ENCODE results near the gene CRYGN.

The CRYGN gene

DNA sequence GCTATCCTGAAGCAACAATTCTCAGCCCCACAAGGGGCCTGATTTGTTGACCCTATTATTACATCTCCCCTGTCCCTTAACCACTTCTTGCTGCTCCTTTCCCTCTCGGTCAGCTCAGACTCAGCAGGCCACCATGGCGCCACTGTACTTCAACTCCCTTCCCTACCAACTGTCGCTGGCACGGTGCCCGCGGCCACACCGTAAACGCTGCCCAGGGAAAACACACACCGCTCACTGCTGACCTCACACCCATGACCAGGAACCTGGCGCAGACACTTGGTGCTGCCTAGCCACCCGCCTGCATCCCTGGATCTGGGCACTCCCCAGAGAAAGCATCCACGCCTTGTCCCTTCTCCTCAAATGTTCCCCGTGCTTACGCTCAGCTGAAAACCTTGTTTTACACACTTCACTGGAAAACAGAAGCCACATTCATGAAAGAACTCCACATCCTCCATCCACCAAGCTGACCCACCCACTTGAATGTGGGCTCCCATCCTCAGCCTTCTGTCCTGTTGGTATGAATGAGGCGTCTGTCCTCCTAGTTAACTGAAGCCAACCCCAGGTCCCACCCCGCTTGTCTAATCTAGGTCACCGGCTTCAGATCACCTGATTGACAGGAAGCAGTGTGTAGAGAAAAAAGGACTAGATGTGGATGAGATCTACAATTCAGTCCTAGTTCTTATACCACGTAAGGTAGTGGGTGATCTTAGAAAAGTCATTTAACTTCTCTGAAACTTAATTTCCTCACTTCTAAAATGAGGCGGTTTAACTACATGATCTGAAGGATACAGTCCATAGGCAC is 28.5 kb upstream of the CRYGN start:
- H3K27ac Mint-ChIP-seq: no peak overlapping the region
- H3K36me3 Mint-ChIP-seq: peaks cover 84% of the 10 kb centered on the region
- H3K4me3 Mint-ChIP-seq: no peak overlapping the region
- peaks cover 7% of the 10 kb centered on the region for H3K9me3 Mint-ChIP-seq
- H3K4me1 Mint-ChIP-seq: peaks cover 38% of the 10 kb centered on the region
- ATAC-seq: no peak
- H3K27me3 Mint-ChIP-seq: no peaks in the 10 kb centered on the region

DNA sequence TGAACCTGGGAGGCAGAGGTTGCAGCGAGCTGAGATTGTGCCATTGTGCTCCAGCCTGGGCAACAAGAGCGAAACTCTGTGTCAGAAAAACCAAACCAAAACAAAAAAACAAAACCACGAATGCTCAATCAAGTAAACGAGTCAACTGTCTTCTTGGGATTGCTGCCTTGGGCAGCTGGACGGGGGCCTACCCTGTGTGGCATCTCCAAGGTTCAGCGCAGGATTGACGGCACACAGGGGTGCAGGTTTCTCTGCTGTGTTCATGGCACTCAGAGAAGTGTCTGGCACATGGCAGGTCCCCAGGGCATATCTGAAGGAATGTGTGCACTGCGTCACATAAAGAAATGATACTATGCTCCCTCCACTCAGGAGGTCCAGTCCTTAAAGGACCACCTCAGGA is 25.2 kb upstream of the CRYGN start:
- ATAC-seq: no peak
- Mint-ChIP-seq H3K4me1 (peaks cover 11% of the 10 kb centered on the region), H3K27me3 (no peaks in the 10 kb centered on the region), H3K4me3 (no peak overlapping the region), H3K27ac (no peak overlapping the region), H3K9me3 (peaks cover 11% of the 10 kb centered on the region), H3K36me3 (peaks cover 74% of the 10 kb centered on the region)

DNA sequence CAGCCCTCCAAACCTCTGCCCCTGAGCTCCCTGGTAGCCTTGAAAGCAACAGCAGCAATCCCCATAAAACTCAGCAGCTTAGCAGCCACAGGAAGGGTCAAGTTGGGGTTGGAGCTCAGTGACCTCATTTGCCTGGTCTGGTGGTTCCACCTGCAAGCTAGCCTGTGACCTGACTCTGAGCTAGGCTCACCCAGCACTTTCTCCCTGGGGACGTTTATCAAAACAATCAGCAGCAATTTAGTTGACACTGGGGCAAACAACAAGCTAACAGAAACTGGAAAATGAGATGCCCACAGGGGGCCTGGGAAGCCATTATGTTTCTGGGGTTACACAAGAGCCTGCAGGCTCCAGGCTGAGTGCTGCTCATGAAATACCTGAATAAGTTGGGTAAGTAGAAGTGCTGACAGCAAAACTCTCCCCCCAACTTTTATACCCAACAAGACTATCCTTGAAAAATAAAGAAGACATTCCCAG is 22.4 kb upstream of the CRYGN start:
- Mint-ChIP-seq H3K4me3 (no peak overlapping the region), H3K36me3 (peaks cover 46% of the 10 kb centered on the region), H3K4me1 (no peaks in the 10 kb centered on the region), H3K27ac (no peak overlapping the region), H3K9me3 (peaks cover 11% of the 10 kb centered on the region), H3K27me3 (no peaks in the 10 kb centered on the region)
- ATAC-seq: no peak

DNA sequence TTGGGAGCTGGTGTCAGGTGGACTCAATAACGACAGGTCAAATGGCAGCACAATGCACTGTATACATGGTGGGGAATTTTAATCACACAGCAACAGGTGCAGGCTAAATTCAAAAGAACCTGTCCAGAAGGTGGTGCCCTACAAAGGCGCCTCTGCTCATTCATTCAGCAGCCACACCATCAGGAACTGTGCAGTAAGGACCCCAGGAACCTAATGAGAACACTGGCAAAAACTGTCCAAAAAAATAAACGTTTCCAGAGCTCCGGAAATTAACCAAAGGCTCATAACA is 21.9 kb upstream of the CRYGN start:
- Mint-ChIP-seq H3K27ac (no peak overlapping the region), H3K36me3 (peaks cover 41% of the 10 kb centered on the region), H3K4me3 (no peak overlapping the region), H3K9me3 (peaks cover 11% of the 10 kb centered on the region), H3K4me1 (no peaks in the 10 kb centered on the region), H3K27me3 (no peaks in the 10 kb centered on the region)
- no peak for ATAC-seq

DNA sequence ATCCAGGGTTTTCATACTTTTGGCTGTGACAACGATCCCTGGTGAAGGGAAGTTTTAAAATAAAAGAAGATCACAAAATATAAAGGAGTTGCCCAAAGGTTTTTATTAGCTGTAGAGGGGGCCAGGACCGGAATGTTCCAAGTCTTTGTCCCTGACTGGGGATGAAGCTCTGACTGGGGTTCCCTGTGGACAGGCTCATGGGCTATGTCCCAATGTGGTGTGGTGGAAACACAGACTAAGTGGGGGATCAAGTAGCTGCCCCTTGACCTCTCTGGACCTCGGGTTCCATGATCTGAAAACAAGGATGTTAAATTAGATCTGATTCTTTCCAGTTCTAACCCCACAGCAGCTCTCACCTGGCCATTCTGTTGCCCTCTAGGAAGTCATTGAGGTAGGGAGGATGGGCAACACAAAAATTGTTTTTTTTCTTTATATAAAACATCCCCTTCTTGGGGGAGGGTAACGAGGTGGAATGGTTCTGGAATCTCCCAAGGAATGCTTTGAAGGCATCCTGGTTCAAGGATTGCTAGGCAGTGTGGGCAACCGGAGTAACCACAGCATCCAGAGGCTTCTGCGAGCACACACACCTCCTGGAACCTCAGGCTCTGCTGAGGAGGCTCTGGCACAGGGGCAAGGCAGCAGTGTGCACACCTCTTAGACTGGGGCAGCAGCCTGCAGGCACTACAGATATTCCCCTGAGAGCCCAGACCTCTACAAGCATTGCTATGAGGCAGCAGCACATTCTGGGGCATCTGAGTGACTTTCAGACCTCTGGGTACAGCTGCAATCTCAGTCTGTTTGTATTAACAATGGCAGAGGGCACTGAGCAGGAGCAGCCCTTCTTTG is 21.4 kb upstream of the CRYGN start:
- peaks cover 40% of the 10 kb centered on the region for H3K36me3 Mint-ChIP-seq
- ATAC-seq: no peak

DNA sequence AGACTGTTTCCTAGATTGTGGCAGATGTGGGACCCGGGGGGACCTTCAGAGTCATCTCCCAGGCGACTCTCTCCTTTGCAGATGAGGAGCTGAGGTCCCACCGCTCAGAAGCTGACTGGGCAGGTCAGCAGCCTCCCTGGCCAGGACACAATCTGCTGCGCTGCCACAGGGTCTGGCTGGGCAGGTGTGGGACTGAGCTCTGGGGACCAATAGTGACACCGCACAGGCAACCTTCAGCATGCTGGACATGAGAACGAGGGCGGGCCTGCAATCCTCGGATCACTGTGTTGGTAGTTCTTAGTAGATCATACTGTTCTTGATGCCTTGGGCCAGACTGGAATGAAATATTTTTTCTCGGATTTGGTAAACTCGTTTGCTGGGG is 20.5 kb upstream of the CRYGN start:
- no peaks in the 10 kb centered on the region for H3K4me1 Mint-ChIP-seq
- no peak overlapping the region for H3K4me3 Mint-ChIP-seq
- peaks cover 31% of the 10 kb centered on the region for H3K36me3 Mint-ChIP-seq
- no peak overlapping the region for H3K27ac Mint-ChIP-seq
- ATAC-seq: no peak
- H3K9me3 Mint-ChIP-seq: peaks cover 11% of the 10 kb centered on the region
- no peaks in the 10 kb centered on the region for H3K27me3 Mint-ChIP-seq

More for the DNA sequence above, 21.4 kb upstream of the CRYGN start:
- Mint-ChIP-seq H3K9me3 (peaks cover 11% of the 10 kb centered on the region), H3K4me3 (no peak overlapping the region), H3K4me1 (no peaks in the 10 kb centered on the region), H3K27ac (no peak overlapping the region), H3K27me3 (no peaks in the 10 kb centered on the region)

DNA sequence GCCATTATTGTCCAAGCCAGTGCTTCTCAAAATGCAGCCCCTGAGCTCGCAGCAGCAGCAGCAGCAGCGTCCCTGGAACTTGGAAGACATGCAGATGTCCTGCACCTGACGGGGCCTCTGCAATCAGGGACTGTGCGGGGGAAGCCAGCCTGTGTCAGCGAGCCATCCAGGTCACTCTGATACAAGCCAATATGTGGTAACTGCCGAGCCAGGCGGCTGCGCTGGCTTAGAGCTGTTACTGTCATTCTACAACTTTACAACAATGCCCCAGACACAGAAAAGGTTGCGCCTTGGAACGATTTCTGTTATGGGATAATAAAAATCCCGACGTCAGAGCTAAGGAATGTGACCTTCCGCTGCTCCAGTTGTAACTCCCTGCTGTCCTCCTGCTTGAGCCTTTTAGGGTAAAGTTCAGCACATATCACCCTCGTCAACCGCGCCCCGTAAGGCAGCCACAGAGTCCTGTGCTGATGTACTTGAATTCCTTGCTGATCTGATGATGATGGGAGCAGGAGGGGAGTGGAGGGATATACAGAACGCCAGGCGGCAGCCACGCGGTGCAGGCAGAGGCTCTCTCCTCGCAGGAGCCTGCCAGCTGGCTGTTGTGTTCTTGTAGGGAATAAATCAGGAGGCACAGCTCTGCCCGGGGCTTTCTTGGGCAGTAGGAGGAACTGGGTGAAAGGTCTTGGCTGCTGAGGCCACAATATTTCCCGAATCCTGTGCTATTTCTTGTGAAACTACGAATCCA is 20.0 kb upstream of the CRYGN start:
- H3K36me3 Mint-ChIP-seq: peaks cover 26% of the 10 kb centered on the region
- peaks cover 11% of the 10 kb centered on the region for H3K9me3 Mint-ChIP-seq
- H3K27ac Mint-ChIP-seq: no peak overlapping the region
- no peak for ATAC-seq
- no peak overlapping the region for H3K4me3 Mint-ChIP-seq
- no peaks in the 10 kb centered on the region for H3K4me1 Mint-ChIP-seq
- no peaks in the 10 kb centered on the region for H3K27me3 Mint-ChIP-seq

DNA sequence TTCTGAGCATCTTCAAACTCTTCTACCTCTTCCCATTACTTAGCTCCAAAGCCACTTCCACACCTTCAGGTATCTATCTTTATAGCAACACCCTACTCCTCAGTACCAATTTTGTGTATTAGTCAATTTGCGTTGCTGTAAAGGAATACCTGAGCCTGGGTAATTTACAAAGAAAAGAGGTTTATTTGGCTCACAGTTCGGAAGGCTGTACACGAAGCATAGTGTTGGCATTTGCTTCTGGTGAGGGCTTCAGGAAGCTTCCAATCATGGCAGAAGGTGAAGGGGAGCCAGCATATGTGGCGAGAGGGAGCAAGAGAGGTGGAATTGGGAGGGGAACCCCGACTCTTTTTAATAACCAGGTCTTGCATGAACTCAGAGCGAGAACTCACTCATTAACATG is 17.6 kb upstream of the CRYGN start:
- peaks cover 2% of the 10 kb centered on the region for H3K36me3 Mint-ChIP-seq
- no peaks in the 10 kb centered on the region for H3K9me3 Mint-ChIP-seq
- H3K27ac Mint-ChIP-seq: no peak overlapping the region
- no peak overlapping the region for H3K4me3 Mint-ChIP-seq
- ATAC-seq: no peak
- no peaks in the 10 kb centered on the region for H3K4me1 Mint-ChIP-seq
- peaks cover 2% of the 10 kb centered on the region for H3K27me3 Mint-ChIP-seq

DNA sequence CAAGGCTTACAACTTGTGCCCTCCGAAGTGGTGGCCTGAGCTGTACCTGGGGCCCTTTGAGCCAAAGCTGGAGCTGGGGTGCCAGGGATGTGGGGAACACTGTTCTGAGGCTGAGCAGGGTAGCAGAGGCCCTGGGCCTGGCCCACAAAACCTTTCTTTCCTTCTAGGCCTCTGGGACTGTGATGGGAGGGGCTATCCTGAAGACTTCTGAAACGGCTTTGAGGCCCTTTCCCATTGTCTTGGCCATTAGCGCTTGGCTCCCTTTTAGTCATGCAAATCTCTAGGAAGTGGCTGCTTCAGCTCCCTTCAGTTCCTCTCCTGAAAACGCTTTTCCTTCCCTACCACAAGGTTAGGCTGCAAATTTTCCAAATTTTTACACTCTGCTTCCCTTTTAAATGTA is 16.8 kb upstream of the CRYGN start:
- Mint-ChIP-seq H3K9me3 (no peaks in the 10 kb centered on the region), H3K27me3 (peaks cover 9% of the 10 kb centered on the region), H3K36me3 (no peaks in the 10 kb centered on the region), H3K4me3 (no peak overlapping the region), H3K27ac (no peak overlapping the region), H3K4me1 (no peaks in the 10 kb centered on the region)
- ATAC-seq: no peak

DNA sequence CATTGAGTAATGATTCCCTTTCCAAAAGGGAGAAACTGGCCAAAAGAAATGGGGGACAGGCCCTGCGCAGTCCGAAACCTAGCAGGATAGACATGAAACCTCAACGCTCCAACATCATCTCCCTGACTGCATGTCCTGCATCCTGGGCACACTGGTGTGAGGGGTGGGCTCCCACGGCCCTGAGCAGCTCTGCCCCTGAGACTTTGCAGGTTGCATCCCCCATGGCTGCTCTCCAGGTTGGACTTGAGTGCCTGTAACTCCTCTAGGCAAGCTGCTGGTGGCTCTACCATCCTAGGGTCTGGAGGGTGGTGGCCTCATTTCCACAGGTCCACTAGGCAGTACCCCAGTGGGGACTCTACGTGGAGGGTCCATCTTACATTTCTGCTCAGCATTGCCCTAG is 16.3 kb upstream of the CRYGN start:
- Mint-ChIP-seq H3K36me3 (no peaks in the 10 kb centered on the region), H3K27ac (no peak overlapping the region), H3K4me1 (no peaks in the 10 kb centered on the region), H3K4me3 (no peak overlapping the region), H3K9me3 (no peaks in the 10 kb centered on the region), H3K27me3 (peaks cover 9% of the 10 kb centered on the region)
- ATAC-seq: no peak

DNA sequence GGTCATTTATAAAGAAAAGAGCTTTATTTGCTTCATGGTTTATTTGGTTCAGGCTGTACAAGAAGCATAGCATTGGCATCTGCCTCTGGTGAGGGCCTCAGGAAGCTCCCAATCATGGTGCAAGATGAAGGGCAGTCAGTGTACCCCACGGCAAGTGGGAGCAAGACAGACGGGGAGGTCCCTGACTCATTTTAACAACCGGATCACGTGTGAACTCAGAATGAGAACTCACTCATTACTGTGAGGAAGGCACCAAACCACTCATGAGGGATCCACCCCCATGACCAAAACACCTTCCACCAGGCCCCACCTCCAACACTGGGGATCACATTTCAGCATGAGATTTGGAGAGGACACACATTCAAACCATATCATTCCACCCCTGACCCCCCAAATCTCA is 15.7 kb upstream of the CRYGN start:
- no peaks in the 10 kb centered on the region for H3K4me1 Mint-ChIP-seq
- ATAC-seq: no peak
- H3K4me3 Mint-ChIP-seq: no peak overlapping the region
- H3K36me3 Mint-ChIP-seq: no peaks in the 10 kb centered on the region
- peaks cover 9% of the 10 kb centered on the region for H3K27me3 Mint-ChIP-seq
- H3K27ac Mint-ChIP-seq: no peak overlapping the region
- no peaks in the 10 kb centered on the region for H3K9me3 Mint-ChIP-seq

DNA sequence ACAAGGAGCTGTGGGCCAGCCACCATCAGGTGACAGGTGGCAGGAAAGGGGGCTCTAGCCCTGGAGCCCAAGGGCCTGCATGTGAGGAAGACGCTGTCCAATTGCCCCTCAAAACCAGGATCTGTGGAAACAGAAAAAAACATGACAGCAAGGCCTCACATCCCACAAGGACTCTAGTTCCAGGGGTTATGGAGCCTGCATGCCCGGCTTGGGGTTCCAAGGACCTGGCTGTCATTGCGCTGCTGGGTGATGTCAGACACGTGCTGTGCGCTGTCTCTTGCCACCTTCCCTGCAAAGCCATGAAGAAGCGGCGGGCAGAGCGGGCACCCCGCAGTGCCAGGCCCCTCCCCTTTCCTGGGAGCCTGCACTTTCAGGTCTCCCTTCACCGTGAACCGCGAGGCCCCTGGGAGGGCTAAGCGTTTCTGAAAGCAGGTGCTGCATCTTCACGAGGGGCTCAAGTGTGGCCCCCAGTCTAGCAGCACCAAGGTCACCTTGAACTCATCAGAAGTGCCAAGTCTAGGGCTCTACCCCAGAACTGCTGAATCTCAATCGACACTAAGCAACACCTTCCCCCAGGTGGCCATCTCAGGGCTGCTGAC is 15.1 kb upstream of the CRYGN start:
- no peaks in the 10 kb centered on the region for H3K36me3 Mint-ChIP-seq
- H3K27ac Mint-ChIP-seq: no peak overlapping the region
- peaks cover 9% of the 10 kb centered on the region for H3K27me3 Mint-ChIP-seq
- no peak for ATAC-seq
- H3K4me1 Mint-ChIP-seq: no peaks in the 10 kb centered on the region
- no peak overlapping the region for H3K4me3 Mint-ChIP-seq
- H3K9me3 Mint-ChIP-seq: no peaks in the 10 kb centered on the region

DNA sequence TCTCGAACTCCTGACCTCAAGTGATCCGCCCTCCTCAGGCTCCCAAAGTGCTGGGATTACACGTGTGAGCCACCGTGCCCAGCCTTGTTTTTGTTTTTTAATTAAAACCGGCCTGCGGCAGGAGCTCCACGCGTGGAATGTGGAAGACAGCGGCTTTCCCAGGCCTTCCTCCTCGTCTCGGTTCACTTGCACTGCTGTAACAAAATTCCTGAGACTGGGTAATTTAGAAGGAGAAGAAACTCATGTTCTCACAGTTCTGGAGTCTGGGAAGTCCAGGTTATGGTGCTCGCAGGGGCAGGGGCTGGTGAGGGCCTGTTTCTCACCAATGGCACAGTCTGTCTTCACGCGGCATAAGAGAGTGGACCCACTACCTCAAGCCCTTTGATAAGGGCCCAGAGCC is 14.4 kb upstream of the CRYGN start:
- Mint-ChIP-seq H3K4me3 (no peak overlapping the region), H3K36me3 (no peaks in the 10 kb centered on the region), H3K9me3 (no peaks in the 10 kb centered on the region), H3K4me1 (no peaks in the 10 kb centered on the region), H3K27me3 (peaks cover 16% of the 10 kb centered on the region), H3K27ac (no peak overlapping the region)
- ATAC-seq: no peak

DNA sequence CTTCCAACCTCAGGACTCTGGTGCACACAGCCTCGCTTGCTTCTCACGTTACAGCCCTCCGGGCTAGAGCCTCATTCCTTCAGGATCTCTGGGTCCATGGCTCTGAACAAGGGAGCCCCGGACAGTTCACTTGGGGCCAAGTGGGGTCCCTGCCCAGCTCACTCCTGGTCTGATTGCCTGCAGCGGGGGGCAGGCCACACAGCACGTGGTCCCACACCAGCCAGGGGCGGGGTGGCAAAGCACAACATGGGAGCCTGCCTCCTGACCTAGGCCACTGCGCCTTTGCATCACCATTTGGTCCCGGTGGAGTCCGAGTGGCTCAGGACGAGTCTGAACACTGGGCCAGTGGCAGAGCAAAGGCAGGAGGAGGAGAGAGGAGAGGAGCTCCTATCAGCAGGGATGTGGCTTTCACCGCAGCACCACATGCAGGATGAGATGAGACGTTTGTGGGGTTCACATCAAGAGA is 13.4 kb upstream of the CRYGN start:
- no peaks in the 10 kb centered on the region for H3K36me3 Mint-ChIP-seq
- H3K4me1 Mint-ChIP-seq: no peaks in the 10 kb centered on the region
- no peak overlapping the region for H3K27ac Mint-ChIP-seq
- no peaks in the 10 kb centered on the region for H3K9me3 Mint-ChIP-seq
- peaks cover 19% of the 10 kb centered on the region for H3K27me3 Mint-ChIP-seq
- H3K4me3 Mint-ChIP-seq: no peak overlapping the region
- ATAC-seq: no peak

DNA sequence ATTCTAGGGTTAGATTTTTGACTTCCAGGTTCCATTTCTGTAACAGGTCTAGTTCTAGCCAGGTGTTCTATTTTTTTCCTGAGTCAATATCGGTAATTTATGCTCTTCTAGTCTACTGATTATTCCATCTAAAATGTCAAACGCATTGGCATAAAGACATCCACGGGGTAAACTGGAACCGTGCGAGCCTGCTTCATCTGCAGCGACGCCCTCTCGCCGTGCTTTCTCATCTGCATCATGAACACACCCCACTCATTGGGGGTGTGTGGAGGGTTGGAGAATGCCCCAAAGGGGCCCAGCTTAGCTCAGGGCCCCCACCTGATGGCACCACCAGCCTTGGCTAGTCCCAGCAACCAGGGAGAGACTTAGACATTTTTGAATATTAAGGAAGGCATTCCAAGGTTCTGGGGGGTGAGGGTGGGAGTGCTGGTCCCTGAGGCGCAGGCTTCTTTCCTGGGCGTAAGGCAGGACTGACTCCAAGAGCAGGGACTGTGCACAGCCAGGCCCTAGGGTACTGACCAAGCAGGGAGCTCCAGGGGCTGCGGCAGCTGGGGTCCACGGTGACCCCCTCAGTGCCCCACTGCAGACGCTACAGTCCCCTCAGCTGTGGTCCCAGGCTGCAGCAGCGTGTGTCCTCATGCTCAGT is 12.9 kb upstream of the CRYGN start:
- no peak for ATAC-seq
- H3K4me3 Mint-ChIP-seq: no peak overlapping the region
- no peak overlapping the region for H3K27ac Mint-ChIP-seq

More for the DNA sequence above, 12.9 kb upstream of the CRYGN start:
- H3K9me3 Mint-ChIP-seq: no peaks in the 10 kb centered on the region
- no peaks in the 10 kb centered on the region for H3K4me1 Mint-ChIP-seq
- peaks cover 19% of the 10 kb centered on the region for H3K27me3 Mint-ChIP-seq
- H3K36me3 Mint-ChIP-seq: no peaks in the 10 kb centered on the region

Measured in stimulated activated memory B cell treated with anti-CD40 and anti-IgM and Interleukin-4, amounts not matched to agents 10 μg/mL and 1 μg/mL and 100 μg/mL, for 72 hours (primary cell).